ENCODE data around the gene IQSEC1.

The IQSEC1 gene

DNA sequence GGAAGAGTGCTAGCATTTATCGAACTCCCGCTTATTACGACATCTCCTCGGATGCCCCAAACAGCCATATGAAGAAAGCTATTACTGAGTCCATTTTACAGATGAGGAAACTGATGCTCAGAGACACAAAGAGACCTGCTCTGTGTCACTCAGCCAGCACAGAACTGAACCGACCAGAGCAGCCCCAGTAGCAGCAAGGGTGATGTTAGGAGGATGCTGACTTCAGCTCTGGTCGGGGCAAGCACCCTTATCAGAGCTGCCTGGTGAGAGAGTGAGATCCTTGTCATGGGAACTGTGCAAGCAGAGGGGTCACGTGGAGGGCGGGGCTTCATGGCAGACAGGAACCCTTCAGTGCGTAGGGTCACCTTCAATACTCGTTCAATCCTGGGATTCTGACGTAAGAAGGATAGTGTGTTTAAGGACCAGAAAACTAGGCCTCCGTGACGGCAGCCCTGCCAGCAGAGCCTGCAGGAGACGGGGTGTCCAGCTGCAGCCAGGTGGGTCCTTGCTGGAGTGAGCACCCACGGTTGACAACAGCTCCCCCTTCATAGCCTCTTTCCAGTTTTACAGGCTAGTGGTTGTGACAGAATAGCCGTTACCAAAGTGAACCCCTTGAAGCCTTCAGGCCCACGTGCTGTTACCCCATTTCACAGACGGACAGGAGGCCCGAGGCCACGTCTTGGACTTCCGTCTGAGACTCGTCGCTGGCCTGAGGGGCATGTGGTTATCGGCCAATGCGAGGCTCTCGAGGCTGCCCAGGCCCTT is 12.0 kb upstream of the IQSEC1 start:
- no peak for DNase-seq

DNA sequence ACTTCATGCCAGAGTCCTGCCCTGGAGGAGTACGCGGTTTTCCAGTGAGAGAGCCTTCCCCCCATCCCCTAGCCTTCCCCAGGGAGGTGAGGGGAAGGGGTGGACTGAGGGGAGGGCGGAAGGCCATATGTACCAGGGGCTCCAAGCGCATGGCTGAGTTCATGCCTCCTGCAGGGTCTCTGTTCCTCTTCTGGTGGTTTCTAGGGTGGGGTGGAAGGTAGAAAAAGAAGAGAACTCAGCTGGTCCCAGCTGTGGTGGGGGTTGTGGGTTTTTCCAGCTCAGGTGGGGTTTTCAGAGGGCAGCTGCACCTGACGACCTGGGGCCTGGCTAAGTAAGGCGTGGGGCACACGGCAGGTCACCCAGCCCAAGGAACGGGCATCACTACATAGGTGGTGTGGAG is 10.7 kb upstream of the IQSEC1 start:
- DNase-seq = no peak

DNA sequence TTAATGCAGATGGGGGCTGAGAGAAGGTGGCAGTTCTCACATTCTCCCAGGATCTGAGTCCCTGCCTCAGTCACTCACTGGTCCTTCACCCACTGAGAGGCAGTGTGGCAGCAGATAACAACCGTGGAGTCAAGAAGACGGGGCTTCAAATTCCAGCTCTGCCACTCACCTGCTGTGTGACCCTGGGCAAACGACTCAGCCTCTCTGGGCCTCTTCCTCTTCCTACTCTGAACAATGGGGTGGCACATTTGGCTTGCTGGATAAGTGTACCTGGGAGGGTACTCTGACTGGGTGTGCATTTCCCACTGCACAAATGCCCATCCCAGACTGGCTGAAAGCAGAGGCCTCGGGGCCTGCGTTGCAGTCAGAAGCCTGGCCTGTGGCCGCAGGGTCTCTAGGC is 10.0 kb upstream of the IQSEC1 start:
- no peak for DNase-seq

DNA sequence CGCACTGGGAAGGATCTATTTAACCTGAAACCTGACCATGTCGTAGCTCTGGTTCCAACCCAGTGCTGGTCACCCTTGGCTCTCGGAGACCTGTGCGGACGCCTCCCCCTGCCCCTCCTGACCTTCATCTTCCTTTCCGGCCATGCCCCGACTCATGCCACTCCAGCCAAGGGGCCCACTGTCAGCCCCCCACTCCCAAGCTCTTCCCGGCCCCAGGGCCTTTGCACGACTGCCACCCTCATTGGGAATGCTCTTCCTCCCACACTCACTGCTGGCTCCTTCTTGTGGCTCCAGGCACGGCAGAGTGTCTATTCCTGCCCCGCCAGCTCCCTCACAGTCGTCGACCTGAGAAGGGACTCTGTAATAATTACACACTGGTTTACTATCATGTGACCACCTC is 9.4 kb upstream of the IQSEC1 start:
- DNase-seq = no peak

DNA sequence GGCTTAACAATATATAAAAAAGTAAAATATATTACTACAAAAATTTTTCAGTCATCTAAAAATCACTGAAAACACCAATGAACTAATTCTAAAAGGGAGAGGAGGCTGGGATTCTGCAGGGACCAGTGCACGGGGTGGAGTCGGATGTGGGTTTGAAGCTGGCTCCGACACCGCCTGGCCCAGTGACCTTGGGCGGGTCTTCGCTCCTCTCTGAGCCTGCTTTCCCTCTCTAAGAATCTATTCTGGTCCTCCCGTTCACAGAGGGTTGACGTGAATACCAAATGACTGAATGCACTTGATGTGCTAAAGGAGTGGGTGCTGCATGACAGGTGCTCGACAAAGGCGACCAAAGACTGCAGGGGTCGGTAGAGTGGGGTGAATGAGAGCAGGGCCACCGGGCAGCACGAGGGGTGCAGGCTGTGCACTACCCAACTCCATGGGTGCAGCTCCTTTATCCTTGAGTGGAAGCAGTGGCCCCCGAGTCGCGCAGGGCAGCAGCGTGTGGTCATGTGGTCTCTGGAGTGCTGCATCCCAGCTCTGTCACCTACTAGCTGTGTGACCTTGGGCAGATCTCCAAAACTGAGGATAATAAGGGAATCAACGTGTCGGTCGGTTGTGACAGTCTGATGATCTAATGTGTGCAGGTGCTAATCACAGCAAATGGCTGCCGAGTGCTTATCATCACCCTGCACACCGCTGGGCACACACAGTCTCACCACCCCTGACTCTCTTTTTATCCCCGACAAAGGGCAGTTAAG is 8.6 kb upstream of the IQSEC1 start:
- DNase-seq = no peak

DNA sequence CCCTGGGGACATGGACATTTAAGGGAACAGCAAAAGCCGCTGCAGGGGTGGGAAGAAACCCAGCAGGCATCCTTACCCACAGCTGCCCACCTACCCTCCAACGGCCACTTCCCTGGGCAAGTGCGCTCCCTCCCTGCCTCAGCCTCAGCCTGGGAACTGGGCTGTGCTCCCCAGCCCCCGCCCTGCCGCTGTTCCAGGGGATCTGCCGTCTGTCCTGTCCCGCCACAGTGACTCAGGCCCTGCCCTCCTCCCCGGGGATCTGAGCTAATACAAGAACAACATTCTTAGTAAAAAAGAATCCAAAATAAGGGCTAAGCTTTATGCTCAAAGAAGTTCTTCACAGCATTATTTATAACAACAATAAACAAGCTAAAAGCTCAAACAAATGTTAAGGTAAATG is 7.4 kb upstream of the IQSEC1 start:
- no peak for DNase-seq

DNA sequence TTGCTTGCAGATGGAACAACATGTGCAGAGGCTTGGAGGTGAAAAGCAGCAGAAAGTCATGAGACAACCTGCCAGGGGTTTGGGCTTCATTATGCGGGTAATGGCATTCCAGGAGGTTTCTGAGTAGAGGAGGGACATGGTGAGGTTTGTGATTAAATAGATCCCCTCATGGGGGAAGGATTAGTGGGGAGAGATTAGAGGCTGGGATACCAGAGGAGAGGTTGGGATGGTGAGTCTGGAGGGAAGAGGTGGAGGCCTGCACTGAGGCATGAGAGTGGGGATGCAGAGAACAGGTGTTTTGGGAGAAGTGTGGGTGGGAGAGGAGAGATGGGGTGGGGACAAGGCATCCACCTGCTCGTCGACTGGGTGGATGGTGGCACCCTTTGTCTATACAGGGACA is 6.8 kb upstream of the IQSEC1 start:
- DNase-seq = no peak

DNA sequence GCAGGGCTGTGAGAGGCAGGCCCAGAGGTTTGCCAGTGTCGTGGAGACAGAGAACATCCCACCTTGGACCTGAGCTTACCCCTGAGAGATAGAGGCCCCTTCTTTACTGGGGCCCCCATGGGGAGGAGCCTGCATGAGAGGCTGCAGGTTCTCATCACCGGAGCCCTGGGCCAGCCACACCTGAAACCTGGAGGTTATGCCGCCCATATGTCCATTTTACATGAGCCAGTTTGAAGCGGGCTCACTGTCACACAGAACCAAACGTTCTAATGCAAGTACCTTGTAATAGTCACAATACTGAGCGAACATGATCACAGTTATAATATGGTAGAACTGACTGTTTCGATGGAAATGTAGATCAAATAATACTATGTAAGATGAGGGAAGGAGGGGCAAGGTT is 6.3 kb upstream of the IQSEC1 start:
- no peak for DNase-seq

DNA sequence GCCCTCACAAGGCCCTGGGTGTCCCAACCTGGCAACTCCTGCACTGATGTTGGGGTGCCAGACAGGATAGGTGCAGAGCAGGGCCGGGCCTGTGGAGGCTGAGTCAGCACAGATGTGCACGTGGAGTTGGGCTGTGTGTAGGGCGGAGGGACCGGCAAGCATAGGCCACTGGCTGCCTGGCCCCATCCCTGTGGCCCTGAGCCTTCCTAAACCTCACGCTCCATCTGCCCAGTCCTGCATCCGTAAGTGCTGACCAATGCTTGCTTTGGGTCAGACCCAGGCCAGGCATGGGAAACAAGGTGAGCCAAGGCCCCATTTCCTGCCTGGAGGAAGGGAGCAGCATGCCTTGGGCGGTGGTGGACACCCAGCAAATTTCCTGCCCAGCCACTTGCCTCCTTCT is 5.8 kb upstream of the IQSEC1 start:
- no peak for DNase-seq

DNA sequence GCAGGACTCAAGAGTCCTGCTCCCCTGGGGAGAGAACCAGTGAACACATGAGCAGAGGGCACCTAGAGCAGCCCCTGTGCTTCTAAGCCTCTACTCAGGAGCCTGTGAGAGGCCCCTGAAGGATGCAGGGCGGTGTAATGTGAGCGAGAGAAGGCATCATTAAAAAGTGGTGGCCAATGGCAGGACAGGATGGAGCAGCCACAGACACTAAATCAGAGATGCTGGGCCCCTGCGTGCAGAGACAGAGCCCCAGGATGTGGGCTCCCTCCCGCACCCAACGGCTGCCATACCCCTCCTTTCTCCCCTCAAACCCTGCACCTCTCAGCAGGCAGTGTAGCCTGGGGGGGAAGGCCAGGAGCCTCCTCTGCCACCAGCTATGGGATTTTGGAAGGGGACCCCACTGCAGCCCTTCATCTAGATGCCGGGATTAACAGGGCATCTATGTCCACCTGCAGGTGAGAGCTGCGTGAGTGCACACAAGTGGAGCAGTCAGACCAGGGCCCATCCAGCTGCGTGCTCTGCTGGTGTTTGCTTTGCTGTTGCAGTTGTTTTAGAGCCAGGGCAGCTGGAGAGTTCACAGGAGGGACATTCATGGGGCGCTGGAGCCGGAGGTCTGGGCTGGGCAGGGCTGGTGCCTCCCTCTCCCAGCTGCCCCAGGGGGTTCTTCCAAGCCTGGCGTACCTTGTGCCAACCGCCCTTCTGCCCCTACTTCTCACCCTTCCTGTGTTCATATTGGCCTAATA is 5.1 kb upstream of the IQSEC1 start:
- no peak for DNase-seq

DNA sequence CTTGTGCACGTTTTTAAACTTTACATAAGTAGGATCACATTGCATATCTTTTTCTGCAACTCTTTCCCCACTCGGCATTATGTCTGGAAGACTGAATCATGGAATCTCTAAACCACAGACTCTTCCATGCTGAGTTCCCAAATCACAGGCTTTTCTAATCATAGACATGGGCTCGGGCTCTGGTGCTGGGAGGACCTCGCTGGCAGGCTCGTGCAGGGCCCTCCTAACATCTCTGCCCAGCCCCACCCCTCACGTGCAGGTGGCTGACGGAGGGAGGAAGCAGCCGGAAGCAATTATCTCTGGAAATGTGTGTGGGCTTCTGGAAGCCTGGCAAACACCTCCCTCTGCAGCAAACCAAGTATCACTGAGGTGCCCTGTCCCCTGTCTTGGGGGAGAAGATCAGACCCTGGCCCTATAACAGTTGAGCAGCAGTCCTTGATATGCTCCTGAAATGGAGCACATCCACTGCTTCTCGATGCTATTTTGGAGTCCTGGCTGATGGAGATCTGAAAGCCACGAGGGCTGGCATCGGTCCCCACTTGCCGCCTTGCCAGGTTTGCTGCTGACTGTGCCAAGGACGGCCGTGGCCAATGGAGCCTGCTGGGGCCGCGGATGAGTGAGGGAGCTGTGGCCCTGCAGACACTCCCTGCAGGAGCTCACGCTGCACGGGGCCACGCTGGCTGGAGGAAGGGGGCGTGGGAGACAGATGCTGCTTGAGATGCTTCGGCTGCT is 4.4 kb upstream of the IQSEC1 start:
- no peak for DNase-seq

DNA sequence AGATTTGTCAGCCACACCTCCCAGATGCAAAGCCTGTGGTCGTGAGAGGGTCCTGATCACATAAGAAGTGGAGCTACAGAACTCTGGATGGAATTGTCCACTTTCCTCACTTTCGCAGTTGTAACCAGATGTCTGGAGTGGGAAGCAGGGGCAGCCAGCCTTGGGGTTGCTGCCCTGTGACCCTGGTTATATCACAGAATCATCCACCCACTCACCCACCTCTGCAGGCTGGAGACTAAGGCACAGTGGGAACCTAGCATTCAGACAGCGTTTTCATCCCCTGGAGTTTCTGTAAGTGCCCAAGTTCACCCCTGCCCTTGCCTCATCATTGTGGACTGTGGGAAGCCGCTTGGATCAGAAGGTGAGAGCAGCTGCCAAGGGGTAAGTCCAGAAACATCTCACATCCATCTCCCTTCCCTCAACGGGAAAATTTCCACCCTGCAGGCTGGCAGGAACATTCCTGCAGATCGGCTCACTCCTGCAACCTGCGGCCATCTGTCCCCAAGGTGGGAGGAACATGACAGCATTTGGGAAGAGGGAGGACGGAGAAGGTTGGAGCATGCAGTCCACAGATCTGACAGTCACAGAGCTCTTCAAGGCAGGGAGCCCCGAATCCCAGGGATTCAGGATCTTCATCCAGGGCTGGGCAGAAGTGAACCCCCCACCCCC is 2.9 kb upstream of the IQSEC1 start:
- no peak for DNase-seq

DNA sequence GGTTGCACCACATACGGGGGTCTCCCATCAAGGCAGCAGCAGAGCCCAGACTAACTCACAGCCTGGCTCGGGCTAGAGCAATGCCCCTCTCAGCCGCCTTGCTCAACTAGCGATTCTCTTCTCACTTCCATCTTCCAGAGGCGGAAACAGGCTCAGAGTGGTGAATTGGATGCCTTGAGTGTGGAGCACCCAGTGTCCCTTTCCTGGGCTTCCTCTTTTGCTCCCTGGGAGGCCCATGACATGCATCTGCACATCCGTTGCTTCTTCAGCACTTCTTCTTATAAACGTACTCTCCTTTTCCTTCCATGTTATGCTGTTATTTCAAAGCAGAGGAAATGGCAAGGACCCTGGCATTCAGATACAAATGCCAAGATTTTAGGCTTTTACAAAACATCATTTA is 2.1 kb upstream of the IQSEC1 start:
- DNase-seq = no peak

DNA sequence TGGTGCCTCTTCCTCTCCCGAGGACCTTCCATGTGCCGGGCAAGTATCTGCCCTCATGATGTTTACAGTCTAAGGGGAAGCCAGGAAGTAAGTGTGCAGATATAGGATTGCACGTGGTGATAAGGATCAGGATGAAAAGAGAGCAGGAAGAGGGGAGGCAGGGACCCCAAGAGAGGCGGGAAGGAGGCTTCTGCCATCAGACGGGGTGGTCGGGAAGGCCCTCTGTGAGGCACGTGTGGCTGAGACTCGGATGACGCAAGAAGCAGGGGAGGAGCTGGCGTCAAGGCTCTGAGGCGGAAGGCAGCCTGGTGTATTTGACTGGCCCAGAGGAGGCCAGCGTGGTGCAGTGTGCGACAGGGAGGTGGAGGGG is 762 bp upstream of the IQSEC1 start:
- no peak for DNase-seq

DNA sequence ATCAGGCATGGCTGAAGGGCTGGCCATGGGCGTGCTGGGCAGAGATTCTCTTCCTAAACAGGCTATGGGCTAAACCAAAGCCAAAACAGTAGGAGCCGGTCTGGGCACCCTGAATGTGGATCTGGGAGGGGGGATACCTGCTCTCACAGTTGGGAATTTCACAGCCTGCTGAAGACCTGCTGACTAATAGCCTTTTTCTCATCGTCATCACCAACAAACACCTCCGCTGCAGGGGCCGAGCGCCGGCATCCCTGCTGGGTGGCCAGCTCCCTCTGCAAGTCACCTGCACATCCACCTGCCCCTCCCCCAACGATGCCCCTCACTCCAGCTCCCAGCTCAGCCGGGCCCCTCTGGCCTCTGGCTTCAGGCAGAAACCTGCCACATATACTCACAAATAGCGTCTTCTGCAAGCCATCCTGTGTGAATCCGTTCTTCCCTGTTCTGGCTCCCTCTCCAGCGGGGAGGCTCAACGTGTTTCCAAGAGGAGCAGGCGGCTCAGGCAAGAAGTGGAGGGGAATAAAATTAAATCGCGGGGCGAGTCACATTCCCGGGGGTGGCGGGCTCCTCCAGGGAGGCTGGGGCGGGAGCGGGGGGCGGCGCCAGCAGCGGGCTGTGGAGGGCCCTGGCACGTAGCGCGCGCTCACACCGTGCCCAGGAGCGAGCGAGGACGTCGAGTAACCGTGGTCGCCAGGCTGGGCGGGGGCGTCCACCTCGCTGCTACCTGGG is 466 bp downstream of the IQSEC1 start:
- DNase-seq = no peak

DNA sequence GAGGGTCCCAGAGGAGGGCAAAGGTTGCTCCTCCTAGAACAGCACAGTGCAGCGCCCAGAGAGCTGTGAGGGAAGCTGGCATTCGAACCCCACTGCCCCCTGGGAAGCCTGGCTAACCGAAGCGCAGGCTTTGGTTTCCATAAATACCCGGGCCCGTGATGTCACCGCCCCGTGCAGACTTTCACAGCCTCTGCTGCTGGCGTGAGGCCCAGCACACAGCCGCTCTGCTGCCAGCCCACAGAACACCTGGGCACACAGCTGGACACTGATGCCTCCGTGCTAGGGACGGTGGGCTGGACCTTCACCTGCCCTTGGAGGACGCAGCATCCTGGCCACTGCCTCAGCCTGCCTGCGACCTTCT is 1.0 kb downstream of the IQSEC1 start:
- no peak for DNase-seq

DNA sequence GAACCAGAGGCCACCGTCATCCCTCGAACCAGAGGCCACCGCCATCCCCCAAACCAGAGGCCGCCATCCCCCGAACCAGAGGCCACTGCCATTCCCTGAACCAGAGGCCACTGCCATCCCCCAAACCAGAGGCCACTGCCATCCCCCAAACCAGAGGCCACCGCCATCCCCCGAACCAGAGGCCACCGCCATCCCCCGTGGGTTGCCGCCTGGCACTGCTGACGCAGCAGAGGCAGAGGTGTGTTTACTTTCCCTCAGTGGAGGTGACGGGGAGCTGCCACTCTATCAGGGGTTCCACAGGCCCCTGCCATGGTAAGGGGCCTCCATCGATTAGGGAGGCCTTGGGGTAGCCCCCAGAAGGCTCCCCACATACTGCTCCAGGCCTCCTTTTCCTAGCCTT is 1.5 kb downstream of the IQSEC1 start:
- DNase-seq = no peak

DNA sequence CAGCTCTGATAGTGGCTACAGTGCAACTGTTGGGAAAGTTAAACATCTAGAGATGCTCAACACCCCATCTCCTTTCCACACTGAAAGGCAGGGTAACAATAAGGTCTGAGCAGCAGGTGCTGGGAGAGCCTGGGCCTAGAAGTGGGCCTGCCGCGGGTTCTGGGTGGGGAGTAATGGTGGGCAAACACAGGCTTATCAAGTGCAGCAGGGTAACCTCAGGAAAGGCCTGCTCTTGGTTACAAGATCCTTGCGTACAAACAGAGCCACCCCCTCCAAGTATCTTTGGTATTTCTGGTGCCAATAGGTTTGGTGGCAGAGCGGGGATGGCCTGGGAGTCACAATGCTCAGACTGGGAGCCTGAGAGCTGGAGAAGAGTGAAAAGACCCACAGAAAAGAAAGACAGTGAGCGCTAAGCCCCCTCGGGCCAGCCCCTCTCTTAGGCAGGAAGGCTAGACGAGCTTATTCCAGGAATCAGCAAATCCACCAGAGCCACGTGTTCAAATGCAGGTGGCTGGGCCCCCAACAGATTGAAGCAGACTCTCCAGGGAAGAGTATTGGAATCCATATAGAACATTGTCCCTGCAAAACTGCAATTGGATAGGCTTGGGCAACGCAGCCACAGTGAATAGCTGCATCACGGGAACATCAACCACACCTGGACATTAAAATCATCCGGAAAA is 2.7 kb downstream of the IQSEC1 start:
- no peak for DNase-seq

DNA sequence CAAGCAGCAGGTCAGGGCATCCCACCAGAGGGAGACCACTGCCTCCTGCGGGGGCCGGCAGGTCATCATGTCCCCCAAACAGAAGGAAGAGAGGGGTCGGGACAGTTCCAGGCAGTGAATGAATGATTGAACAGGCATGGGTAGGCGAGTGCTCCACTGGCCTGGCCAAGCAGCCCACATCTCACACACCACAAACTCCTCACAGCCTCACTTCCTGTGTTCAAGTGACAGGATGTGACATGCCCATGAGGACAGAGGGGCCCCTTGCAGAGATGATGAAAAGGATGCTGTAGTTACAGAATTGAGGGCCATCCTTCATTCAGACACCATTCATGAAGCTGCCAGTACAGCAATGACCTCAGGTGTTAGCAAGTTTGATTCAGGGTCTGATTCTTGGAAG is 3.7 kb downstream of the IQSEC1 start:
- no peak for DNase-seq

DNA sequence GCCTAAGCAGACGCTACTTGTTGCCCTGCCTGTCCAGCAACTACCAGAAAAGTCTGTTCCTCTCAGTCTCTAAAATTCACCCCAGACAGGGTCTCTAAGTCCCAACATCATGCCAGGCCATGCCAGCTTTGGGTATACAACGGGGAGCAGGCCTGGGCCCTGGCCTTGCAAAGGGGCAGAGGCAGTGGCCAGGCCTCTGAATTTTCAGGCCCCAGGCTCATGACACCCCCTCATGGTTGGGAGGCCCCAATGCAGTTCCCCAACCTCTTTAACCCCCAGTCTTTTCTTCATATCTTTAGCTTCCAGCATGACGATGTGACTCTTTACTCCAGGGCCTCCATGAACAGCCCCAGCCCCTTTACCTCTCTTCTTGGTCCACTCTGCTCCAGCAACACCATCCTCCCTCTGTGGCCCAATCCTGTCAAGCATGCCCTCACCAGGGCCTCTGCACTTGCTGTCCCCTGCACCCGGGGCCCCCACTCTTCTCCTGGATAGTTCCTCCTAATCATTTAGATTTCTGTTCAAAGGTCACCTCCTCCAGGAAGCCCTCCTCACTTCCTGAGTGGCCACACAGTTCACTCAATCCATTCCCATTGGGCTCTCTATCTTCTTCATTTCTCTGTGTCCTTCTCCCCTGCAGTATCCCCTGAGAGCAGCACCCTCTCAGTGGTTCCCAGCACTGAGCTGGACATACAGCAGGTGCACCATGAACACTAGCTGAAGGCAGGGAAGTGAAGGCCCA is 4.8 kb downstream of the IQSEC1 start:
- DNase-seq = no peak

DNA sequence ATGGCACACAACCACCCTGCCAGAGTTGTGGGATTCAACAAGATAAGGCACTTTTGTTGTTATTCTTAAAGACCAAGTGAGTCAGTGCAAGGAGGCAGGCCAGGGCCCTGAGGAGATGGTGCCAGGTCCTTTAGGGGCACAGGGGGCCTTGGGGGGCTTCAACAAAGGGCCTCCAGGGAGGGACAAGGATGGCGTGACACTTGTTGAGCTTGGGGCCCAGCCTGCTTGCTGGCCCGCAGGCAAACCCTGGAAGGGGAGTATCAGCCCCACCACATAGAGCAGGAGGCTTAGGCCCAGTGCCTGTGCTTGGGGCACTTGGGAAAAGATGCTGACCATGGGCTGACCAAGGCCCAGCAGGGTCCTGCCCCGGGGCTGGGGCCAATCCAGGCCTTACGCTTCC is 5.5 kb downstream of the IQSEC1 start:
- no peak for DNase-seq
